GM19193 (cell line): ENCODE data around the gene GLRX.

Source experiments
- POLR2A ChIP-seq: IDR thresholded peaks from 4 replicates; pipeline ENCODE4 v1.6.1; 2011; ENCODE audit not compliant: insufficient read depth, insufficient read length; ENCODE audit errors: extremely low read depth

GLRX gene

GRCh38 chr5:95821110-95822021 is 1.2 kb downstream of the GLRX start:
- TF ChIP-seq POLR2A = no peak

- peak; percentile 40 for TF ChIP-seq POLR2A
Observed at GRCh38 chr5:95818181-95819147, 4.1 kb downstream of the GLRX start.

GRCh38 chr5:95817430-95817829 is 5.1 kb downstream of the GLRX start:
- no peak for TF ChIP-seq POLR2A

- TF ChIP-seq POLR2A = no peak
Observed at GRCh38 chr5:95816776-95817175, 5.8 kb downstream of the GLRX start.

- TF ChIP-seq POLR2A = no peak
Observed at GRCh38 chr5:95816341-95816740, 6.2 kb downstream of the GLRX start.

GRCh38 chr5:95815155-95815729 is 7.3 kb downstream of the GLRX start:
- TF ChIP-seq POLR2A = no peak

GRCh38 chr5:95812074-95812471 is 10.5 kb downstream of the GLRX start:
- TF ChIP-seq POLR2A = no peak

- no peak for TF ChIP-seq POLR2A
Observed at GRCh38 chr5:95810305-95811125, 12.0 kb downstream of the GLRX start.

GRCh38 chr5:95809414-95809960 is 13.0 kb downstream of the GLRX start:
- no peak for TF ChIP-seq POLR2A

GRCh38 chr5:95808686-95809413 is 13.7 kb downstream of the GLRX start:
- TF ChIP-seq POLR2A = peak; percentile 34

- no peak for TF ChIP-seq POLR2A
Observed at GRCh38 chr5:95808013-95808685, 14.4 kb downstream of the GLRX start.

- TF ChIP-seq POLR2A = no peak
Observed at GRCh38 chr5:95806687-95807086, 15.8 kb downstream of the GLRX start.
